Suprapubic skin (tissue), 4 donors: ENCODE measurements around the gene EML1. TPM values are rescaled to one million over a fixed set of nuclear protein-coding genes. Genes with fewer than 3 reads are reported as not detected.

Source experiments
- DNase-seq, 2 donors: peaks; one replicate each; pipeline ENCODE4 v3.0.0-alpha.2; 2019; ENCODE audit warnings: low spot score in 2 of 2
- H3K27ac ChIP-seq: fragments of 200-600 bp; sonication (generic); one replicate; pipeline ENCODE4 v1.5.1; 2019
- H3K27me3 ChIP-seq: fragments of 200-600 bp; sonication (generic); one replicate; pipeline ENCODE4 v1.5.1; 2019
- H3K36me3 ChIP-seq: fragments of 200-600 bp; sonication (generic); one replicate; pipeline ENCODE4 v1.5.1; 2019
- H3K4me1 ChIP-seq: fragments of 200-600 bp; sonication (generic); one replicate; pipeline ENCODE4 v1.5.1; 2019
- H3K4me3 ChIP-seq: fragments of 200-600 bp; sonication (generic); one replicate; pipeline ENCODE4 v1.5.1; 2019; ENCODE audit warnings: mild to moderate bottlenecking
- H3K9me3 ChIP-seq: fragments of 200-600 bp; sonication (generic); one replicate; pipeline ENCODE4 v1.5.1; 2019
- EP300 ChIP-seq: sonication (generic); formaldehyde crosslinking; IDR thresholded peaks from one replicate; pipeline ENCODE4 v1.6.1; 2017; ENCODE audit warnings: antibody characterized with exemption
- POLR2A ChIP-seq, 2 donors: fragments of 450-650 bp; IDR thresholded peaks; one replicate each; pipeline ENCODE4 v1.6.1; 2017; ENCODE audit warnings: antibody characterized with exemption in 2 of 2, mild to moderate bottlenecking in 2 of 2, moderate library complexity in 2 of 2
- POLR2AphosphoS5 ChIP-seq, 3 donors: sonication (generic); formaldehyde crosslinking; IDR thresholded peaks; one replicate each; pipeline ENCODE4 v1.6.1; 2017; ENCODE audit warnings: antibody characterized with exemption in 3 of 3
- WGBS: methylation state at CpG from one replicate; pipeline ENCODE4 v1.1.5; 2018; 5-methylcytosine and 5-hydroxymethylcytosine counted together
- total RNA-seq, 4 donors: library from RNA; depleted of rRNA; stranded (reverse); fragments of >200 nt; gene quantifications; one replicate each; pipeline ENCODE4 v1.1.0, GENCODE V29; 2016
- TF ChIP-seq, protein P1 (sequence below), 2 donors: fragments of 200-600 bp in 1 of 2; fragments of 450-650 bp in 1 of 2; sonication (generic) in 1 of 2; IDR thresholded peaks; one replicate each; pipeline ENCODE4 v1.5.1; 2016 to 2019; ENCODE audit warnings: antibody characterized with exemption in 2 of 2, mild to moderate bottlenecking in 1 of 2, moderate library complexity in 1 of 2

Gene EML1
- total RNA-seq, 4 donors from 2014 or later: 9.6 to 17.6 (median 15.4) TPM

DNA sequence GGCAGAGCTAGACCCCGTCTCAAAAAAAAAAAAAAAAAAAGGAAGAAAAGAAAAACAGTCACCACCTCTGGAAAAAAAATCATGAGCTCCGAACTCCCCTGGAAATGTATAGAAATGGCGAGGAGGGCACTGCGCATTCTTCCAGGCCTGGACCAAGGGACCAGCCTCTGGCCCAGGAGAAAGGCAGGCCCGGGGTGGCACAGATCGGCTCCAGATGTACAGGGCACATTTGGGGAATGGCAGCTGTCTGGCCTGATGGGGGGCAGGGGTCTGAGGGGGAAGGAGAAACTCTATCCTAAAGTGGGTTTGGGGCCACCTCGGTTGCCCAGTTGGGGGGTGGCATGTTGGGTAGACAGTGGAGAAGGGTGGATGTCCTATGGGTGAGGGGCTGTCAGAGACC is 46.0 kb upstream of the EML1 start:
- 81% methylated on average over 7 of the region's 7 CpGs for WGBS

DNA sequence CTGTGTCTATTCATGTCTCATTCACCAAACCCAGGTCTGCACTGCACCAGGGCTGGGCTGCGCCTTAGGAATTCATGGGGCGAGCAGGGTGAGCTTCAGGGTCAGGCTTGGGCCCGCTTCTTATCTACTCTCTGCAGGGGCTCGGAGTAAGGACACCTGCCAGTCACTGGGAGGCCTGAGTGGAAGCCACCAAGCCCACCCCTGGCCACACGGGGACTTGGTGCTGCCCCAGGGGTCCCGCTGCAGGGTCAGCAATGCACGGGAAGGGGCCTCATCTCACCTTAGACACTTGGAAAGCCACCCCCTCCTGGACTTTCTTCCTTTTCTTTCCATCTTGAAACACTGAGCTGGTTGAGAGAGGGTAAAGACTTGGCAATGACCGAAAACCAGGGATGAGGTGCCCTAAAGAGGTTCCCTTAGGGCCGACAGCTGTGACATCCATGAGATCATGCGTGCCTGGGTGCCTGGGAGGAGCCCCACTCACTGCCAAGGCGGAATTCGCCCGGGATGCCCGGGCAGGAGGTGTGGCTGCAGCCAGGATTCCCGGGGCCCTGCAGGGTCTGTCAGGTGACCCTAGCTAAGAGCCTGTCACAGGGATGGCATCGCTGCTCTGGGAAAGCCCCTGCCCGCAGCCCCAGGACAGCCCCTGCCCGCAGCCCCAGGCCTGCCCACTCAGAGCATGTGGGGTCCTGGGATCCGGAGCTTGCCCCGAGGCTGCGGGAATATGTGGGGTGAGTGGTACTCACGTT is 45.5 kb upstream of the EML1 start:
- no peak for DNase-seq
- Histone ChIP-seq H3K4me1 (peaks cover 53% of the 10 kb centered on the region), H3K36me3 (no peaks in the 10 kb centered on the region), H3K9me3 (no peaks in the 10 kb centered on the region), H3K27me3 (peaks cover 15% of the 10 kb centered on the region), H3K27ac (peak overlapping the region; percentile 25), H3K4me3 (no peak overlapping the region)
- 59% methylated on average over 20 of the region's 22 CpGs for WGBS
- TF ChIP-seq EP300 (no peak), POLR2AphosphoS5 (IDR thresholded peaks at IDR 0.05) (no peak), POLR2A (IDR thresholded peaks at IDR 0.05) (no peak)

More for the DNA sequence above, 46.0 kb upstream of the EML1 start:
- Histone ChIP-seq H3K4me3 (no peak overlapping the region), H3K27me3 (peaks cover 11% of the 10 kb centered on the region), H3K4me1 (peaks cover 47% of the 10 kb centered on the region), H3K27ac (peak overlapping the region; percentile 25), H3K9me3 (no peaks in the 10 kb centered on the region), H3K36me3 (no peaks in the 10 kb centered on the region)
- no peak for DNase-seq
- TF ChIP-seq, protein P1, sequence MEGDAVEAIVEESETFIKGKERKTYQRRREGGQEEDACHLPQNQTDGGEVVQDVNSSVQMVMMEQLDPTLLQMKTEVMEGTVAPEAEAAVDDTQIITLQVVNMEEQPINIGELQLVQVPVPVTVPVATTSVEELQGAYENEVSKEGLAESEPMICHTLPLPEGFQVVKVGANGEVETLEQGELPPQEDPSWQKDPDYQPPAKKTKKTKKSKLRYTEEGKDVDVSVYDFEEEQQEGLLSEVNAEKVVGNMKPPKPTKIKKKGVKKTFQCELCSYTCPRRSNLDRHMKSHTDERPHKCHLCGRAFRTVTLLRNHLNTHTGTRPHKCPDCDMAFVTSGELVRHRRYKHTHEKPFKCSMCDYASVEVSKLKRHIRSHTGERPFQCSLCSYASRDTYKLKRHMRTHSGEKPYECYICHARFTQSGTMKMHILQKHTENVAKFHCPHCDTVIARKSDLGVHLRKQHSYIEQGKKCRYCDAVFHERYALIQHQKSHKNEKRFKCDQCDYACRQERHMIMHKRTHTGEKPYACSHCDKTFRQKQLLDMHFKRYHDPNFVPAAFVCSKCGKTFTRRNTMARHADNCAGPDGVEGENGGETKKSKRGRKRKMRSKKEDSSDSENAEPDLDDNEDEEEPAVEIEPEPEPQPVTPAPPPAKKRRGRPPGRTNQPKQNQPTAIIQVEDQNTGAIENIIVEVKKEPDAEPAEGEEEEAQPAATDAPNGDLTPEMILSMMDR (IDR thresholded peaks at IDR 0.05): no peak
- no peak for TF ChIP-seq EP300
- no peak for TF ChIP-seq POLR2AphosphoS5 (IDR thresholded peaks at IDR 0.05)

DNA sequence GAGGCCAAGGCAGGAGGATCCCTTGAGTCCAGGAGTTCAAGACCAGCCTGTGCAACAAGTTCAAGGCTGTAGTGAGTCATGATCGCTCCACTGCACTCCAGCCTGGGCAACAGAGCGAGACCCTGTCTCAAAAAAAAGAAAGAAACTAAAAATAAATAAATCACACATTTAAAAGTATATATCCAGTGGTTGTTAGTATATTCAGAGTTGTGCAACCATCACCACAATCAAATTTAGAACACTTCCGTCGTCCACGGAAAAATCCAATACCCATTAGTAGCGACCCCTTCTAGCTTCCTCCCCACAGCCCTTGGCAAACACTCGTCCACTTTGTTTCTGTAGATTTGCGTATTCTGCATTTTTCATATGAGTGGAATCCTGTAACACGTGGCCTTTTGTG is 44.7 kb upstream of the EML1 start:
- Histone ChIP-seq H3K27me3 (peaks cover 18% of the 10 kb centered on the region), H3K27ac (no peak overlapping the region), H3K4me3 (no peak overlapping the region), H3K36me3 (no peaks in the 10 kb centered on the region), H3K4me1 (peaks cover 61% of the 10 kb centered on the region), H3K9me3 (no peaks in the 10 kb centered on the region)
- no peak for TF ChIP-seq POLR2A (IDR thresholded peaks at IDR 0.05)
- no peak for TF ChIP-seq POLR2AphosphoS5 (IDR thresholded peaks at IDR 0.05)
- TF ChIP-seq EP300: no peak
- TF ChIP-seq, protein P1 (IDR thresholded peaks at IDR 0.05): no peak
- DNase-seq: no peak
- 84% methylated on average over 9 of the region's 9 CpGs for WGBS

DNA sequence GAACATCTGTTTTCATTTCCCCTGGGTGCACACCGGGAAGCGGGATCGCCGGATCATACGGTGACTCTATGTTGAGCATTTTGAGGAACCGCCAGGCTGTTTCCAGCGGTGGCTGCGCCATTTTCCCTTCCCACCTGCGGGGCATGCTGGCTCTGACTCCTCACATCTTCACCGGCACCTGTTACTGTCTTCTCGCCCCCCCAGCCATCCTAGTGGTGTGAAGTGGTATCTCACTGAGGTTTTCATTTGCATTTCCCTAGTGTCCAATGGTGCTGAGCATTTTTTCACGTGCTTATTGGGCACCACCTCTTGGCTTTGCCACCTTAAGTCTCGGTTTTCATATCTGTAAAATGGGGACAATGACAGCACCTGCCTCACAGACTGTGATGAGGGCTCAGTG is 44.1 kb upstream of the EML1 start:
- H3K4me1 ChIP-seq: peaks cover 67% of the 10 kb centered on the region
- no peak overlapping the region for H3K27ac ChIP-seq

DNA sequence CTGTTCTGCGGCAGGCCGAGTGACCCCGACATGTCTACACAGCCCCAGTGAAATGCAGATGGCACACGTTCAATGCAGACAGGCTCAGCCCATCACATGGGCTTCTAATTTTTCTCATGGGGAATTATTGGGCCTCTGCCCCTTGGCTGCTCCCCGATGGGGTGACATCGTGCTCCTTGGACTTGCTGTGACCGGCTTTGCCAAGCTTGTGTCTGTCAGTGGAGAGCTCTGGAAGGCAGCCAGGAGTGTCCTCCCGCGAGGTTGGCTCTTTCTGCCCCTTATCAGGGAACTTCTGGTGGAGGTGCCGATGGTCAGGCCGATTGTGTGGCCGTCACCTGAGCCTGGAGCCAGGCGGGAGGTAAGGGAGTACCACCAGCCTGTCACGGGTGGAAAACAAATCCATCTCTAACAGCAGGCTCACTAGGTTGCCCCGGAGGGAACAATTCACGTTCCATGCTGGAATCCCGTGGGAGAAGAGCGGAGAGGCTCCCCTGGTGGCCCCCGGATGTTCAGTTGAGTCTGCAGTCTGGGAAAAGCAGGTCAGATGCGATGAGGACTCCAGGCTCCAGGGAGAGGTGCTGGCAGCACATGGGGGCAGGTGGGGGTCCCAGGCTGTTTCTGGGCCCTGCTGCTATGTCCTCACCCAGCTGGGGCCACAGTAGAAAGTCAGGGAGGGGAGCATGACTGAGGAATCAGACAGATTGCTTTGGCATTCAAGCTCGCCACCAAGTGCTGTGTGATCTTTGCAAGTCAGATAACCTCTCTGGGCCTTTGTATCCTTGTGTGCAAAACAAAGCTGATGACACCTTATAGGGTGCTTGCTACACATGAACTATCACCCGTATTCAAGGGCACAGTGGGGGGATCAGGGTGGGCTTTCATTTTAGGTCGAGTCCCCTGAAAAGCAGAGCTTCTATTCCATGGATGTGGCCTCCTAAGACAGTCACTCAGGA is 43.2 kb upstream of the EML1 start:
- H3K9me3 ChIP-seq: no peaks in the 10 kb centered on the region
- TF ChIP-seq, protein P1 (IDR thresholded peaks at IDR 0.05): no peak
- TF ChIP-seq POLR2AphosphoS5 (IDR thresholded peaks at IDR 0.05) (no peak), EP300 (no peak), POLR2A (IDR thresholded peaks at IDR 0.05) (no peak)
- no peaks in the 10 kb centered on the region for H3K36me3 ChIP-seq
- H3K27ac ChIP-seq: no peak overlapping the region
- peaks cover 19% of the 10 kb centered on the region for H3K27me3 ChIP-seq
- peaks cover 66% of the 10 kb centered on the region for H3K4me1 ChIP-seq
- H3K4me3 ChIP-seq: no peak overlapping the region
- WGBS: 69% methylated on average over 16 of the region's 23 CpGs
- no peak for DNase-seq

More for the DNA sequence above, 44.1 kb upstream of the EML1 start:
- no peaks in the 10 kb centered on the region for H3K36me3 ChIP-seq
- H3K9me3 ChIP-seq: no peaks in the 10 kb centered on the region
- WGBS: 77% methylated on average over 13 of the region's 13 CpGs
- peaks cover 19% of the 10 kb centered on the region for H3K27me3 ChIP-seq
- no peak overlapping the region for H3K4me3 ChIP-seq
- TF ChIP-seq, protein P1 (IDR thresholded peaks at IDR 0.05): peak in 1 of 2 donors; percentile 14
- no peak for TF ChIP-seq POLR2AphosphoS5 (IDR thresholded peaks at IDR 0.05)
- DNase-seq: no peak
